A673 (cell line): ENCODE data around the gene C7orf57. TPM values are rescaled to one million over a fixed set of nuclear protein-coding genes. Genes with fewer than 3 reads are reported as not detected.

ENCODE experiments used
- BruUV-seq: library from RNA; stranded (reverse); fragments of 400-500 nt; replicated peaks from 2 replicates; lab custom pipeline; 2021; lab: Mats Ljungman, UMichigan
- CTCF ChIA-PET: fragments of 300-600 bp; sonication (Branson Sonifier 250); formaldehyde crosslinking; loops from one replicate; lab custom pipeline; 2022; ENCODE audit warnings: antibody characterized with exemption; lab: Charles Lee
- POLR2A ChIA-PET: fragments of 300-600 bp; sonication (Branson Sonifier 250); formaldehyde crosslinking; loops from one replicate; lab custom pipeline; 2022; ENCODE audit warnings: antibody characterized with exemption; ENCODE audit not compliant: low non-redundant PET; lab: Charles Lee
- DNase-seq: peaks from one replicate; pipeline ENCODE4 v3.0.0-alpha.2; 2015; ENCODE audit warnings: low spot score
- H3K27ac ChIP-seq: fragments of 200-600 bp; sonication (generic); 2 replicates; pipeline ENCODE4 v1.5.1; 2016; ENCODE audit warnings: mixed run types, low read depth, mild to moderate bottlenecking, mixed read lengths, antibody characterized with exemption, low read length; ENCODE audit not compliant: poor library complexity, severe bottlenecking
- H3K27me3 ChIP-seq: fragments of 200-600 bp; sonication (generic); replicated peaks from 2 replicates; pipeline ENCODE4 v1.6.1; 2017; ENCODE audit warnings: mixed run types, low read depth, mild to moderate bottlenecking, mixed read lengths, antibody characterized with exemption, low read length; ENCODE audit not compliant: insufficient read depth, poor library complexity
- H3K36me3 ChIP-seq: fragments of 200-600 bp; sonication (generic); 2 replicates; pipeline ENCODE4 v1.6.1; 2016; ENCODE audit warnings: mixed run types, mild to moderate bottlenecking, mixed read lengths, antibody characterized with exemption, low read length; ENCODE audit not compliant: insufficient read depth, poor library complexity, severe bottlenecking
- H3K4me1 ChIP-seq: fragments of 200-600 bp; sonication (generic); 2 replicates; pipeline ENCODE4 v1.6.1; 2017; ENCODE audit warnings: mixed run types, mild to moderate bottlenecking, mixed read lengths, antibody characterized with exemption, low read length; ENCODE audit not compliant: insufficient read depth, poor library complexity, severe bottlenecking
- H3K4me3 ChIP-seq: fragments of 200-600 bp; sonication (generic); 2 replicates; pipeline ENCODE4 v1.5.1; 2016; ENCODE audit warnings: low read depth, mixed run types, mild to moderate bottlenecking, mixed read lengths, low read length; ENCODE audit not compliant: poor library complexity, severe bottlenecking
- H3K9me3 ChIP-seq: fragments of 200-600 bp; sonication (generic); 2 replicates; pipeline ENCODE4 v1.6.1; 2016; ENCODE audit warnings: mixed run types, low read depth, mild to moderate bottlenecking, mixed read lengths, antibody characterized with exemption, low read length; ENCODE audit not compliant: poor library complexity, severe bottlenecking
- EZH2 ChIP-seq: fragments of 200-600 bp; sonication (generic); IDR thresholded peaks from 2 replicates; pipeline ENCODE4 v1.6.1; 2017; ENCODE audit warnings: borderline replicate concordance, low read depth, mild to moderate bottlenecking, mixed read lengths, antibody characterized with exemption, low read length; ENCODE audit not compliant: poor library complexity, severe bottlenecking
- intact Hi-C: fragments of 100-400 bp; cut with micrococcal nuclease; formaldehyde crosslinking; loops from one replicate; pipeline ENCODE4 v1.10.0; 2022; ENCODE audit not compliant: unreplicated experiment
- total RNA-seq: library from RNA; stranded (reverse); gene quantifications from 2 replicates; pipeline ENCODE4 v1.2.3, GENCODE V29; 2021
- TF ChIP-seq, protein P1 (sequence below): fragments of 300-800, 200-600 bp; sonication (generic); conservative IDR thresholded peaks from 2 replicates; pipeline ENCODE4 v1.5.1; 2017; ENCODE audit warnings: low read depth, mild to moderate bottlenecking, antibody characterized with exemption, low read length, moderate library complexity, mixed read lengths

The C7orf57 gene
- total RNA-seq, 1 experiment from 2014 or later: not detected

DNA sequence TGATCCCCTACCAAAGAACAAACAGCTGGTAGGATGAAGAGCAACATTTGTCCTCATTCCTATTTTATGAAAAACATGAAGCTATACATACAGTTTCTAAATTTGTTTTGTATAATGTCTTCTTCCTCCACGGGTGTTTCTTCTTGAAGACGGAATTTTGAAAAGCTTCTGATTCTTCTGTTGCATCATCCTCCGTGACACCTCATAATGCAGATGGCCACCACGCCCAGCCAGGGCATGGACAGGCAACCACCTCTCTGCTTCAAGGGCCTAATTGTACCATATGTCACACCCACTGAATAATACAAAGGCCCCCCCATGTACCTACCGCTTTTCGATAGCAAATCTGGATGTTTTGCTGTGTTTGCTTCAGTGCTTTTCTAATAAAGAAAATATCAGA lies 6.4 kb upstream of the C7orf57 start, which contains the start of gene SUN3:
TSS of gene SUN3 (minus strand) at position 170 of the 400 bp plus-strand sequence. CDS start at position 1, 169 bp downstream.
- TF ChIP-seq EZH2: no peak
- TF ChIP-seq, protein P1, sequence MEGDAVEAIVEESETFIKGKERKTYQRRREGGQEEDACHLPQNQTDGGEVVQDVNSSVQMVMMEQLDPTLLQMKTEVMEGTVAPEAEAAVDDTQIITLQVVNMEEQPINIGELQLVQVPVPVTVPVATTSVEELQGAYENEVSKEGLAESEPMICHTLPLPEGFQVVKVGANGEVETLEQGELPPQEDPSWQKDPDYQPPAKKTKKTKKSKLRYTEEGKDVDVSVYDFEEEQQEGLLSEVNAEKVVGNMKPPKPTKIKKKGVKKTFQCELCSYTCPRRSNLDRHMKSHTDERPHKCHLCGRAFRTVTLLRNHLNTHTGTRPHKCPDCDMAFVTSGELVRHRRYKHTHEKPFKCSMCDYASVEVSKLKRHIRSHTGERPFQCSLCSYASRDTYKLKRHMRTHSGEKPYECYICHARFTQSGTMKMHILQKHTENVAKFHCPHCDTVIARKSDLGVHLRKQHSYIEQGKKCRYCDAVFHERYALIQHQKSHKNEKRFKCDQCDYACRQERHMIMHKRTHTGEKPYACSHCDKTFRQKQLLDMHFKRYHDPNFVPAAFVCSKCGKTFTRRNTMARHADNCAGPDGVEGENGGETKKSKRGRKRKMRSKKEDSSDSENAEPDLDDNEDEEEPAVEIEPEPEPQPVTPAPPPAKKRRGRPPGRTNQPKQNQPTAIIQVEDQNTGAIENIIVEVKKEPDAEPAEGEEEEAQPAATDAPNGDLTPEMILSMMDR: no peak
- Histone ChIP-seq H3K4me3 (no peak within 1 kb of the TSS), H3K27ac (no peak within 1 kb of the TSS), H3K4me1 (no peaks in the 10 kb centered on the region), H3K9me3 (peaks cover 3% of the 10 kb centered on the region), H3K27me3 (peaks cover 18% of the 10 kb centered on the region), H3K36me3 (no peaks in the 10 kb centered on the region)
- no peak for DNase-seq
- BruUV-seq: no TSS peak
- intact Hi-C loops: no loop called here
- ChIA-PET POLR2A (no interaction called here), CTCF (no interaction called here)

DNA sequence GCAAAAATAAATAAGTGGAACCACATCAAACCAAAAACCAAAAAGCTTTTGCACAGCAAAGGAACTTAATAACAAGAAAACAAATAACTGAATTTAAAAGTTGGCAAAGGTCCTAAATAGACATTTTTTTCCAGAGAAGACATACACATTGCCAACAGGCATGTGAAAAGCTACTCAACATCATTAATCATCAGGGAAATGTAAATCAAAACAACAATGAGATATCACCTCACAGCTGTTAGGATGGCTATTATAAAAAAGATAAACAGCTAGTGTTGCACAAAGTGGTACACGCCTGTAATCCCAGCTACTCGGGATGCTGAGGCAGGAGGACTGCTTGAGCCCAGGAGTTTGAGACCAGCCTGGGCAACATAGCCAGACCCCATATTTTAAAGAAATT lies 4.2 kb upstream of the C7orf57 start:
- intact Hi-C loops: no loop called here
- Histone ChIP-seq H3K36me3 (no peaks in the 10 kb centered on the region), H3K4me1 (peaks cover 5% of the 10 kb centered on the region), H3K27me3 (peaks cover 39% of the 10 kb centered on the region), H3K27ac (no peak overlapping the region), H3K4me3 (no peak overlapping the region), H3K9me3 (no peaks in the 10 kb centered on the region)
- CTCF ChIA-PET: no interaction called here
- POLR2A ChIA-PET: no interaction called here
- no TSS peak for BruUV-seq
- TF ChIP-seq, protein P1: no peak
- no peak for TF ChIP-seq EZH2
- DNase-seq: no peak

DNA sequence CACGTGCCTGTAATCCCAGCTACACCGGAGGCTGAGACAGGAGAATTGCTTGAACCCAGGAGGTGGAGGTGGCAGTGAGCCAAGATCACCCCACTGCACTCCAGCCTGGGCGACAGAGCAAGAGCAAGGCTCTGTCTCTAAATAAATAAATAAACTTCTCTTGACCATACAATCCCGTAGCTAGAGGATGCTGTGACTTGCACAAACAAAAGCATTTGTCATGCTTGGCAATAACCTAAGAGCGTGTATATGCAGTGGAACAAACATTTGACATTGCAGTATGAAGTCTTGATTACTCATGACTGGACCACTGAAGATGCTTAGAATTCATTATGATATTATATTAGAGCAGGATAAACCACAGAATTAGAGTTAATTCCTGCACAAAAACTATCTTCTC lies 1.4 kb upstream of the C7orf57 start:
- Histone ChIP-seq H3K36me3 (no peaks in the 10 kb centered on the region), H3K9me3 (no peaks in the 10 kb centered on the region), H3K27ac (no peak overlapping the region), H3K27me3 (peaks cover 48% of the 10 kb centered on the region), H3K4me3 (no peak overlapping the region), H3K4me1 (peaks cover 5% of the 10 kb centered on the region)
- TF ChIP-seq, protein P1: no peak
- TF ChIP-seq EZH2: no peak
- ChIA-PET CTCF (no interaction called here), POLR2A (no interaction called here)
- DNase-seq: no peak
- intact Hi-C loops: no loop called here
- BruUV-seq: no TSS peak
